Measurements from ENCODE around the gene KRCC1.
"Not testable (repeated sequence)": the region's sequence is repeated elsewhere in the genome, so short reads cannot be mapped to it uniquely, and the experiment has no call there.

KRCC1 gene

GRCh38 chr2:88074854-88075292, 19.3 kb upstream of the KRCC1 start:
- DNase-seq: no peak

DNA sequence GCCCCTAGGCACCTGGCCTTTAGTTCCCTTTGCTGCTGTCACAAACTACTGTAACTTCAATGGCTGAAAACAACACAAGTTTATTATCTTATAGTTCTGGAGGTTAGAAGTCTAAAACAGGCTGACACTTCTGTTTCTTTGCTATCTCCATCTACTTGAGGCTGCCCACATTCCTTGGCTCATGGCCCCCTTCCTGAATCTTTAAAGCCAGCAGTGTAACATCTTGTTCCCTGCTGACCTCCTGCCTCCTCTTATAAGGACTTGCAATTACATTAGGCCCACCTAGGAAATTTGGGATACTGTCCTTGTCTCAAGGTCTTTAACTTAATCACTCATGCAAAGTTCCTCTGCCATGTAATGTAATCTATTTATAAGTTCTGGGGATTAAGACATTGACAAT, 18.6 kb upstream of the KRCC1 start:
- DNase-seq: no peak

DNA sequence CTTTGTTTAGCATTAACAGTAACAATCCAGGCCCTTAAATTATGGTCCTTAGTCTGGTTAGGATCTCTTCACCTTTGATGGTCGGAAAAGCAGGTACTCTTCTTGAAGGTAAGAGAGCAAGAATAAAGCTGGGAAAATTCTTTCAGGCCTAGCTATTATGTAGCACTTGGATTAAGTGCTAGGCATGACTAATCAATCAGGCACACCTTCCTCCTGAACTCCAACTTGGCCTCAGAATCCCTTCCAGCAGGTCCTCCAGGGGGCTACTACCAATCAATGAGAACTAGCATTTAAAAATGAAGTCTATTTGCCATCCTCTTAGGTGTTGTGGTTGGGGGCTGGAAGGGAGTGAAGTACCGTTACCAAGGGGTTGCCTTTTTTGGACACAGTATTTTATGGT, 15.8 kb upstream of the KRCC1 start:
- DNase-seq: no peak

DNA sequence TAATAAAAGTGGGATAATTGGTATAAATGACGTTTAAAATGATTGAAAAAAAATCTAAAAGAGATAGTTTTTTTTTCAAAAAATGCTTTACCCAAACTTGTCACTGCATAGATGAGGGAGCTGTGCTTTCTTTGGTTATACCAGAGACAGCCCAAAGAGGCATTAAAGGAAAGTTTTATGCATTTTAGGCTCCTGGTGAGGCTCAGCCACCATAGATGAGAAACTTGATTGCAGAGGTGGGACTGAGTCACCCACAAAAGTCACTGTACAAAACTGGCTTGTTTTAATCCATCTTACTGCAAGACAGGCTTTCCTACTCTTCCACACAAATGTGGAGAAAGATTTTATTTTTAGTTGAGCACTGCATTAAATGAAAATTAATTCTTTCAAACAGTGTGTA, 14.5 kb upstream of the KRCC1 start:
- DNase-seq: no peak

- no peak for DNase-seq
Observed at GRCh38 chr2:88069117-88069516, 13.5 kb upstream of the KRCC1 start.

- DNase-seq: no peak
Observed at GRCh38 chr2:88068044-88068443, 12.5 kb upstream of the KRCC1 start.

DNA sequence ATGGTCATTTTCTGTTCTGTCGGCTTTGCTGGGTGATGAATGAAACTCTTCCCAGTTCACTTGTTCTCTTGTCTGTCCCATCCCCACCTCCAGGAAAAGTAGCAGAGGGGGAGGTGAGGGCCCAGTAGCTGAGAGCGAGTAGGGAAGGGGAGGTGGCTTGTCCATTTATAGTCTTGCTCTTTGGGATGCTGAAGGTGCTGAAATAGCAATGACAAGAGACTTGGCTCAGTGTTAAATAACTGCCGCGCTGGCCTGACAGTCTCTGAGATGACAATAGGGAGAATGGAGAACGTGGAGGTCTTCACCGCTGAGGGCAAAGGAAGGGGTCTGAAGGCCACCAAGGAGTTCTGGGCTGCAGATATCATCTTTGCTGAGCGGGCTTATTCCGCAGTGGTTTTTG, 12.0 kb upstream of the KRCC1 start, which contains the start of gene SMYD1:
TSS of gene SMYD1 (plus strand) at position 228 of the 400 bp plus-strand sequence. CDS start at position 268, 40 bp downstream.
- no peak for DNase-seq

- DNase-seq: no peak
Observed at GRCh38 chr2:88067189-88067588, 11.6 kb upstream of the KRCC1 start.

DNA sequence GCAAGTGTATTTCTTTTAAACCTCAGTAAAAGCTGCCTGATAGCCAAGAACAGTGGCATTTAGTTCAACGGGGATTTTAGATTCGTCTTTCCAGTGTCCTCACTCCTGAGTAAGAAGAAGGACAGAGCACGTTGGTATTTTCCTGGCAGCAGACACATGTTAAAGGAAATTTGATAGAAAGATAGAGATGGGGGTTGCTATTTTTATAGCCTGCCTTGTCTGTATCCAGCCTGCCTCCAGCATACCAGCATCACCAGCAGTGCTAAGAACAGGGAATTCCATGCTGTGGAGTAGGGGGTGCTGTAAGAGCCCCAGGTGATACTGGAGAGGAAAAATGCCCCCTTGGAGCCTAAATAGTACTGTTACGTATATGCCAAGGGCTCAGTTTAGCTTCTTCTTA, 11.0 kb upstream of the KRCC1 start:
- no peak for DNase-seq

DNA sequence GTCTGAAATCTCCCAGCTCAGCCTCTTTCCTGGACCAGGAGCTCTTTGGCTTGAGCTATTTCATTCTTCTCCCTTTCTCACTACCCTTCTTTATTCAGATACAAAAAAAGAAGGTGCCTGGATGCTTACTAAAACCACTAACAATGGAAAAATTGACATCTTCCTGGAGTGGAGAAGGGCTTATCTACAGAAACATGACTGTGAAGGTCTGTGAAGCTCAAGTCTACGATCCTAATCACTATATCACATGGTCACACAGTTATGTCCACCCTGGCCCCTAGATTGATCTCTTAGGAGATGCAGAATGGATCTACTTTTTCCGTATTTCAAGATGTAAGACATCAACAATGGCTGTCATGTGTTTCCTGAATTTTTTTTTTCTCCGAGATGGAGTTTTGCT, 5.7 kb upstream of the KRCC1 start:
- no peak for DNase-seq

DNA sequence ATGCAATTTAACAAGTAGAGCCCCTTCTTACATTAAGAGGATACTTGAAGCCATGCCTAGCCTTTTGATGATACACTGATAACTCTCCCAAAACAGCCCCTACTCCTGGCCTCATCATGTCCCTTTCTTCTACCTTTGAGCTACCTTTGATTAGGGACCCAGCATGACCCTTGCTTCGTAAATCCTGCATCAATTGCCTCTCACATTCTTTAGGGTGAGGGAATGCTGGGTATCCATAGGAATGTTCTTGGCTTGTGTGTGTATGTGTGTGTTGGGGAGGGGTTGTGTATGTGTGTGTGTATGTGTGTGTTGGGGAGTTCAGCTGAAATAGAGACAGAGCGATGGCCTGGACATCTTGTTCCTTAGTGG, 5.3 kb upstream of the KRCC1 start:
- DNase-seq: no peak

DNA sequence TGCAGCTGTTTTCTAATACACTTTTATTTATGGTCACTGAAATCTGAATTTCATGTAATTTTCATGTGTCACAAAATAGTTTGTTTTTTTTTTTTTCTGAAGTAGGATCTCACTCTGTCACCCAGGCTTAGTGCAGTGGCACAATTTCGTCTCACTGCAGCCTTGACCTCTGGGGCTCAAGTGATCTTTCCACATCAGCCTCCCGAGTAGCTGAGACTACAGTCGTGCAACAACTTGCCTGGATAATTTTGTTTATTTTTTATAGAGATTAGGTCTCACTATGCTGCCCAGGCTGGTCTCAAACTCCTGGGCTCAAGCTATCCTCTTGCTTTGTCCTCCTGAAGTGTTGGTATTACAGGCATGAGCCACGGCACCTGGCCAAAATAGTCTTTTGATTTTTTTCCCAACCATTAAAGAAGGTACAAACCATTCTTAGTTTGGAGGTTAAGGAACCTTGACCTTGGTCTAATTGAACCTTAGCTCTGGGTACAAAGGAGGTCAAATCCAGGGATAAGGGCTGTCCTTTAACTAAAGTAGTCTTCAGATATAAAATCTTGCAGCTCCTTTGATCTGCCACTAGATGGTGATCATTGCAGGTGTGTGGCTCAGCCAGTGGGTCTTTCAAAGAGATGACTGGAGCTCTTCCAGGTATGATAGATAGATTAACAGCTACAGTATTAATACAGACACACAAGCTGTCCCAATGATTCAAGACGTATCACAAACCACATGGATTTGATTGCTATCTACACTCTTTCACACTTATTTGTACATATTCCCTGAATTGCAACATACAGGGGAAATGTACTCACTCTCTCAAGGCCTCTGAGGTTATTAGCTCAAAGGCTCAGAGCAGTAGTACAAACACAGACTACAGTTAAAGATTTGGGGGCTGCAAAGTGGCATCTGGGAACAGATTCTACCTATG, 4.7 kb upstream of the KRCC1 start:
- peak; percentile 59 for DNase-seq

DNA sequence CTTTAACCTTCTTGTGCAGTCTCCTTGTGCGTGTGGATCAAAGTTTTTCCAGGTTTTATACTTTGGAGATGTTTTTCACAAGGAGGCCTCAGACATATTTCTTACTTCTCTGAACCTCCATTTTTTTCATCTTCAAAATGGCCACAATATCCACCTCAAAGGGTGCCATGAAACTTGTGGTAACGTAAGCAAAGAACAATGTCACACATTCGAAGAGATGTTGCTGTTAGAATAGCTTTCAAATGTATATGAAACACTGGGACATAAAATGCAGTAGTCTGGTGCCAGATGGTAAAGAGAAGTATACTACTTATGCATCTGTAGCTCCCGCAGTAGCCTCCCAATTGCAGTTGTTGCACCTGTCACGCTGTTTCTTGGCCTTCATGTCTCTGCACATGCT, 2.6 kb upstream of the KRCC1 start:
- no peak for DNase-seq

- DNase-seq: no peak
Observed at GRCh38 chr2:88057437-88057844, 1.9 kb upstream of the KRCC1 start.

DNA sequence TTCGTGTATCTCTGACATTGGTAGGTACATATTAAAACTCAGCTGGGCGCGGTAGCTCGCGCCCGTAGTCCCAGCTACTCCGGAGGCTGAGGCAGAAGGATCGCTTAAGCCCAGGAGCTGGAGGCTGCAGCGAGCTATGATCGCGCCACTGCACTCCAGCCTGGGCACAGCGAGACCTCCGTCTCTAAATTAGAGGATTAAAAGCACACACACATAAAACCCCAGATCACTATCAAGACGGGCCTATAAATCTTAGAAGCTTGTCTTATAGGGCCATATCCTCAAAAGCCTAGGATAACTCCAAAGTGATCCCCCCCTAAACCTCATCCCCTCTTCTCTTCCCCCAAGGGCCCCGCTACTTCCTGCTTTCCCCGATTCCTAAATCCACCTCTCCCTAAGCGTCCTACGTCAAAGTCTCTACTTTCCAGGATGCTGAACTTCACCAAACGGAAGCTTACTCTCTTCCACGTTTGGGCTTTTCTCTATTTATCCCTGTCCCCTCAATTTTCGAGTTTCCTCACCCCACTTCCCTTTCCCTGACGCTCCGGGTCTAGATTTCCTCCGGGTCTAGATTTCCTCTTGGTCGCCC, 707 bp downstream of the KRCC1 start:
- DNase-seq: peak; percentile 36

DNA sequence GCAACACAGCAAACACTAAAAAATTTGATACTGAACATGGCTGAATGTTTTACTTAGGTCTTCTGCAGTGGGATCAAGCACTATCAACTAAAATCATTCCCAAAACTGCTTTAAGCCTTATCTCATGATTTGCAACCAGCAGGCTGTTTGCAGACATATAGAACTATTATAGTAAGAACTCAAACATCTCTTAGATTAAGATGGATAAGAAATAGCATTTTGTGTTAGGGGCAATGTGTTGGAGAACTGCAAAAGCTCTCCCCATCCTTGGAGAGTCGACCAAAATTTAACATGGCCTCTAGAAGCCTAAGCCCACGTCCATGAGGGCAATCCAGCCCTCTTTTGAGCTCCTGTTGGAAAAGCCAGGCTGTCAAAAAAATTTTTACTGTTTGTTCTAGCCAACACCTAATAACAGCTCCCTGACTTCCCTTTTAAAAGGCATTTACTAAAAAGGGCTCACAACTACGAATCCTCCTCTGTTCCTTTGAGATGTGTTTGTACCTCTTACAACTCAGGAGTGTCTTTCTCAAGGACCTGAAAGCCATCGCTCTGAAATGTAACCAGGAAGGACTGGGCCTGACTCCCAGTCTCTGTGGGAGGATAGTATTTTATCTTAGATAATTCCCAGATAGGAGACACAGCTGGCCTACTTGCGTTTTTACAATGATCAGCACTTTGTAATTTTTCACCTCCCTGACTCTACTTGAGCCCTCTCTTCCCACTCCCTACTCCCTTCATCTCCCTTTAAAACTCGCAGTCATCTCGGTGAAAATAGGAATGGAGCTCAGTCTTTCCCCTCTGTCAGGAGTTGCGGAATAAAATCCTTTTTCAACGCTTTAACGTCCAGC, 1.4 kb downstream of the KRCC1 start:
- DNase-seq: no peak

DNA sequence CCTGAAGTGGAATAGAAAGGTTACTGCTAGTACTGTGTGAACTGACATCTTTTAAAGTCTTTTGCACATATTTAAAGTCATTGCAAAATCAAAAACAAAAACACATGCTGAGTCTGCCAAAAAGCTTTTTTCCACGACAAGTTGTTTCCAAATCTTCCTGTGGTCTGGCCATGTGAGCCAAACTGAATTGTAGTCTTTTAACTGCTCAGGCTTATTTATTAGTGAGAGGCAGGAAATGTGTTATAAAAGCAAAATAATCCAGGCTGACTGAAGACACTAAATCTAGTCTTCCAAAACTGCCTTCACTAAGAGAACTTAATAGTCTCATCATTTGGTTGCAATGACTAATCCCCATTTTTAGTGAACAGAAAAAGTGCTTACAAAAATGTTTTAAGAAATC, 2.3 kb downstream of the KRCC1 start:
- no peak for DNase-seq

GRCh38 chr2:88051792-88052191, 3.8 kb downstream of the KRCC1 start:
- DNase-seq: no peak

GRCh38 chr2:88049622-88050021, 6.0 kb downstream of the KRCC1 start:
- no peak for DNase-seq

- no peak for DNase-seq
Observed at GRCh38 chr2:88048541-88048940, 7.0 kb downstream of the KRCC1 start.

- not testable (repeated sequence) for DNase-seq
Observed at GRCh38 chr2:88045561-88045960, 10.0 kb downstream of the KRCC1 start.

- no peak for DNase-seq
Observed at GRCh38 chr2:88042476-88042875, 13.1 kb downstream of the KRCC1 start.
